ENCODE measurements around the gene DDX3X.

DNA sequence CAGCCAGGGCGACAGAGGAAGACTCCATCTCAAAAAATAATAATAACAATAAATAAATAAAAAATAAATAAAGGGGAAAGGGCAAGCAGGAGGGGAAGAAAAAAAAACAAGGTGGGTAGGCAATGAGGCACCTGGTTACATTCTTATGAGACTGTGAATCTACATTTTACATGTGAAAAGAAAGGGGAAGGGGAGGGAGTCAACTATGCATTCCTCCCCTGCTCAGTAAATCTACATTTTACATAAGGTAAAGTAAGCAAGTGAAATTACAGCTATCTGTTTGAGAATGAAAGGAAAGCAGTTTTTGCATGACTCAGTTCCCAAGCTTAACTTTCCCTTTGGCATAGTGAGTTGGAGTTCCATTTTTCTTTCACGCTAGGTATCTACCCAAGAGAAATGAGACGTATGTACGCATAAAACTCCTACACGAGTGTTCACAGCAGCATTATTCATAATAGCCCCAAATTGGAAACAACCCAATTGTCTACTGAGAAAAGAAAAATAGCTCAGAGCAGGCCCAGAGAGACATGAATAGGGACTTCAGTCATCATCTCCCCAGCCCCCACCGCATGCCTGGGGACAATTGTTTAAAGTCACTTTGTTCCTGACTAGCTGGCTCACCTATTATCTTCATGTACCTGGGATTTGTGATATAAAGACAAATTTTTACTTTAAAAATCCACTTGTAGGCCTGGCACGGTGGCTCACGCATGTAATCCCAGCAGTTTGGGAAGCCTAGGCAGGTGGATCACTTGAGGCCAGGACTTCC lies 52.4 kb downstream of the DDX3X start:
- TF ChIP-seq, protein P1, sequence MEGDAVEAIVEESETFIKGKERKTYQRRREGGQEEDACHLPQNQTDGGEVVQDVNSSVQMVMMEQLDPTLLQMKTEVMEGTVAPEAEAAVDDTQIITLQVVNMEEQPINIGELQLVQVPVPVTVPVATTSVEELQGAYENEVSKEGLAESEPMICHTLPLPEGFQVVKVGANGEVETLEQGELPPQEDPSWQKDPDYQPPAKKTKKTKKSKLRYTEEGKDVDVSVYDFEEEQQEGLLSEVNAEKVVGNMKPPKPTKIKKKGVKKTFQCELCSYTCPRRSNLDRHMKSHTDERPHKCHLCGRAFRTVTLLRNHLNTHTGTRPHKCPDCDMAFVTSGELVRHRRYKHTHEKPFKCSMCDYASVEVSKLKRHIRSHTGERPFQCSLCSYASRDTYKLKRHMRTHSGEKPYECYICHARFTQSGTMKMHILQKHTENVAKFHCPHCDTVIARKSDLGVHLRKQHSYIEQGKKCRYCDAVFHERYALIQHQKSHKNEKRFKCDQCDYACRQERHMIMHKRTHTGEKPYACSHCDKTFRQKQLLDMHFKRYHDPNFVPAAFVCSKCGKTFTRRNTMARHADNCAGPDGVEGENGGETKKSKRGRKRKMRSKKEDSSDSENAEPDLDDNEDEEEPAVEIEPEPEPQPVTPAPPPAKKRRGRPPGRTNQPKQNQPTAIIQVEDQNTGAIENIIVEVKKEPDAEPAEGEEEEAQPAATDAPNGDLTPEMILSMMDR (IDR thresholded peaks at IDR 0.05; ENCODE audit: insufficient read depth, low read depth, low read length) = no peak
- TF ChIP-seq EZH2 (IDR thresholded peaks at IDR 0.05; ENCODE audit: insufficient read depth, low read length) = no peak

Measured in astrocyte (in vitro differentiated cells and primary cell).